ENCODE data around the gene ATP5PD. TPM values are rescaled to one million over a fixed set of nuclear protein-coding genes. Genes with fewer than 3 reads are reported as not detected.

Gene ATP5PD
- total and polyA plus RNA-seq, 2 of the 13 experiments (the other 11 are each of a cell fraction or from before 2014, with no cell fraction given), result 158 to 428 TPM

DNA sequence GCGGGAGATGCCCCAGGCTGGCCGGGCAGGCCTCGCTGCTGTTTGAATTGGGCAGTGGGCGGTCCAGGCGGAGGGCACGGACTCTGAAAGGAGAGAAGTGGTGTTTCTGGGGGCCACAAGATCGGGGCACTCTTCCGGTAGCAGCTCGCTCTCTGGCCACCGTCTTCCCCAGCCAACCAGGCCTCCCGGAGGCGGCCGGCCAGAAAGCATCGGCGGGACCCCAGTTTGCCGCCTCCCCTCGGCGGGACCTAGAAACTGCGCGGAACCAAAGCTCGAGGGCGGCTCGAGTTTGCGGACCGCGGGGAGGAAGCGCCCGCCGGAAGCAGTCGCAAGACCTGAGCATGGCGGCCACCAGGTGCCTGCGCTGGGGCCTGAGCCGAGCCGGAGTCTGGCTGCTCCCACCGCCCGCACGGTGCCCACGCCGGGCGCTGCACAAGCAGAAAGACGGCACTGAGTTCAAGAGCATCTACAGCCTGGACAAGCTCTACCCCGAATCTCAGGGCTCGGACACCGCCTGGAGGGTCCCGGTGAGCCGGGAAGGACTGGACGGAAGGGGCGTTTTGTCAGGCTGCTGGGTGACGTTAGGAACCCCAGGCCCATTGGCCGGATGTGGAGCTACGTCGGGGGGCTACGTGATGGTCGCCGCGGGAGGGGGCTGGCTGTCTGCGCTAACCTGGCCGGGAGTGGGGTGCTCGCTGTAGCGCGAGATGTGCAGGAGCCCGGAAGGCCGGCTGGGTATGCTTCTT, 34.2 kb downstream of the ATP5PD start, which contains the start of gene MRPL58 (continued):
- TF ChIP-seq, protein P1, sequence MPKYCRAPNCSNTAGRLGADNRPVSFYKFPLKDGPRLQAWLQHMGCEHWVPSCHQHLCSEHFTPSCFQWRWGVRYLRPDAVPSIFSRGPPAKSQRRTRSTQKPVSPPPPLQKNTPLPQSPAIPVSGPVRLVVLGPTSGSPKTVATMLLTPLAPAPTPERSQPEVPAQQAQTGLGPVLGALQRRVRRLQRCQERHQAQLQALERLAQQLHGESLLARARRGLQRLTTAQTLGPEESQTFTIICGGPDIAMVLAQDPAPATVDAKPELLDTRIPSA (CRISPR knock-in tag; IDR thresholded peaks at IDR 0.05; ENCODE audit: borderline replicate concordance), result no peak; the same call in 1 of the 2 replicates
- TF ChIP-seq, protein P2, sequence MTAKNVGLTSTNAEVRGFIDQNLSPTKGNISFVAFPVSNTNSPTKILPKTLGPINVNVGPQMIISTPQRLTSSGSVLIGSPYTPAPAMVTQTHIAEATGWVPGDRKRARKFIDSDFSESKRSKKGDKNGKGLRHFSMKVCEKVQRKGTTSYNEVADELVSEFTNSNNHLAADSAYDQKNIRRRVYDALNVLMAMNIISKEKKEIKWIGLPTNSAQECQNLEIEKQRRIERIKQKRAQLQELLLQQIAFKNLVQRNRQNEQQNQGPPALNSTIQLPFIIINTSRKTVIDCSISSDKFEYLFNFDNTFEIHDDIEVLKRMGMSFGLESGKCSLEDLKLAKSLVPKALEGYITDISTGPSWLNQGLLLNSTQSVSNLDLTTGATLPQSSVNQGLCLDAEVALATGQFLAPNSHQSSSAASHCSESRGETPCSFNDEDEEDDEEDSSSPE (CRISPR knock-in tag; IDR thresholded peaks at IDR 0.05), result peak; percentile 90
- TF ChIP-seq NBN (conservative IDR thresholded peaks at IDR 0.05) (no peak), NFE2L2 (IDR thresholded peaks at IDR 0.05; ENCODE audit: low read length) (0 out of 2 replicates have a peak, but pooled peaks have one; percentile 3), ZNF761 (CRISPR knock-in tag; conservative IDR thresholded peaks at IDR 0.05) (peak; percentile 98; the same call in 1 of the 2 replicates), ZMAT3 (CRISPR knock-in tag; conservative IDR thresholded peaks at IDR 0.05) (peak; percentile 94; the same call in 1 of the 2 replicates), ZSCAN25 (CRISPR knock-in tag; IDR thresholded peaks at IDR 0.05) (peak; percentile 54; the same call in 1 of the 2 replicates), REXO4 (CRISPR knock-in tag; IDR thresholded peaks at IDR 0.05; ENCODE audit: borderline replicate concordance) (peak; percentile 76; the same call in 1 of the 2 replicates), ZNF841 (CRISPR knock-in tag; IDR thresholded peaks at IDR 0.05; ENCODE audit: borderline replicate concordance) (no peak), SNRNP70 (IDR thresholded peaks at IDR 0.05; ENCODE audit: low read depth, low read length) (no peak), ZNF839 (CRISPR knock-in tag; IDR thresholded peaks at IDR 0.05; ENCODE audit: borderline replicate concordance) (peak; percentile 97; the same call in 1 of the 2 replicates), HOXA7 (CRISPR knock-in tag; IDR thresholded peaks at IDR 0.05) (no peak), ZNF180 (CRISPR knock-in tag; IDR thresholded peaks at IDR 0.05; ENCODE audit: borderline replicate concordance, low read depth) (peak; percentile 83; the same call in 1 of the 2 replicates), ZNF780A (CRISPR knock-in tag; IDR thresholded peaks at IDR 0.05) (no peak), ZNF24 (IDR thresholded peaks at IDR 0.05) (peak; percentile 66; the same call in 1 of the 2 replicates), TBP (CRISPR knock-in tag; IDR thresholded peaks at IDR 0.05) (peak; percentile 82; the same call in 1 of the 2 replicates)
- TF ChIP-seq, protein P3, sequence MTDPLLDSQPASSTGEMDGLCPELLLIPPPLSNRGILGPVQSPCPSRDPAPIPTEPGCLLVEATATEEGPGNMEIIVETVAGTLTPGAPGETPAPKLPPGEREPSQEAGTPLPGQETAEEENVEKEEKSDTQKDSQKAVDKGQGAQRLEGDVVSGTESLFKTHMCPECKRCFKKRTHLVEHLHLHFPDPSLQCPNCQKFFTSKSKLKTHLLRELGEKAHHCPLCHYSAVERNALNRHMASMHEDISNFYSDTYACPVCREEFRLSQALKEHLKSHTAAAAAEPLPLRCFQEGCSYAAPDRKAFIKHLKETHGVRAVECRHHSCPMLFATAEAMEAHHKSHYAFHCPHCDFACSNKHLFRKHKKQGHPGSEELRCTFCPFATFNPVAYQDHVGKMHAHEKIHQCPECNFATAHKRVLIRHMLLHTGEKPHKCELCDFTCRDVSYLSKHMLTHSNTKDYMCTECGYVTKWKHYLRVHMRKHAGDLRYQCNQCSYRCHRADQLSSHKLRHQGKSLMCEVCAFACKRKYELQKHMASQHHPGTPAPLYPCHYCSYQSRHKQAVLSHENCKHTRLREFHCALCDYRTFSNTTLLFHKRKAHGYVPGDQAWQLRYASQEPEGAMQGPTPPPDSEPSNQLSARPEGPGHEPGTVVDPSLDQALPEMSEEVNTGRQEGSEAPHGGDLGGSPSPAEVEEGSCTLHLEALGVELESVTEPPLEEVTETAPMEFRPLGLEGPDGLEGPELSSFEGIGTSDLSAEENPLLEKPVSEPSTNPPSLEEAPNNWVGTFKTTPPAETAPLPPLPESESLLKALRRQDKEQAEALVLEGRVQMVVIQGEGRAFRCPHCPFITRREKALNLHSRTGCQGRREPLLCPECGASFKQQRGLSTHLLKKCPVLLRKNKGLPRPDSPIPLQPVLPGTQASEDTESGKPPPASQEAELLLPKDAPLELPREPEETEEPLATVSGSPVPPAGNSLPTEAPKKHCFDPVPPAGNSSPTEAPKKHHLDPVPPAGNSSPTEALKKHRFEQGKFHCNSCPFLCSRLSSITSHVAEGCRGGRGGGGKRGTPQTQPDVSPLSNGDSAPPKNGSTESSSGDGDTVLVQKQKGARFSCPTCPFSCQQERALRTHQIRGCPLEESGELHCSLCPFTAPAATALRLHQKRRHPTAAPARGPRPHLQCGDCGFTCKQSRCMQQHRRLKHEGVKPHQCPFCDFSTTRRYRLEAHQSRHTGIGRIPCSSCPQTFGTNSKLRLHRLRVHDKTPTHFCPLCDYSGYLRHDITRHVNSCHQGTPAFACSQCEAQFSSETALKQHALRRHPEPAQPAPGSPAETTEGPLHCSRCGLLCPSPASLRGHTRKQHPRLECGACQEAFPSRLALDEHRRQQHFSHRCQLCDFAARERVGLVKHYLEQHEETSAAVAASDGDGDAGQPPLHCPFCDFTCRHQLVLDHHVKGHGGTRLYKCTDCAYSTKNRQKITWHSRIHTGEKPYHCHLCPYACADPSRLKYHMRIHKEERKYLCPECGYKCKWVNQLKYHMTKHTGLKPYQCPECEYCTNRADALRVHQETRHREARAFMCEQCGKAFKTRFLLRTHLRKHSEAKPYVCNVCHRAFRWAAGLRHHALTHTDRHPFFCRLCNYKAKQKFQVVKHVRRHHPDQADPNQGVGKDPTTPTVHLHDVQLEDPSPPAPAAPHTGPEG (CRISPR knock-in tag; IDR thresholded peaks at IDR 0.05), result peak; percentile 93; the same call in 1 of the 2 replicates
- TF ChIP-seq, protein P4, sequence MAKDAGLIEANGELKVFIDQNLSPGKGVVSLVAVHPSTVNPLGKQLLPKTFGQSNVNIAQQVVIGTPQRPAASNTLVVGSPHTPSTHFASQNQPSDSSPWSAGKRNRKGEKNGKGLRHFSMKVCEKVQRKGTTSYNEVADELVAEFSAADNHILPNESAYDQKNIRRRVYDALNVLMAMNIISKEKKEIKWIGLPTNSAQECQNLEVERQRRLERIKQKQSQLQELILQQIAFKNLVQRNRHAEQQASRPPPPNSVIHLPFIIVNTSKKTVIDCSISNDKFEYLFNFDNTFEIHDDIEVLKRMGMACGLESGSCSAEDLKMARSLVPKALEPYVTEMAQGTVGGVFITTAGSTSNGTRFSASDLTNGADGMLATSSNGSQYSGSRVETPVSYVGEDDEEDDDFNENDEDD (CRISPR knock-in tag; IDR thresholded peaks at IDR 0.05; ENCODE audit: borderline replicate concordance), result peak; percentile 88
